Gastroesophageal sphincter (tissue), 3 donors: ENCODE measurements around the gene ZNF732.

Source experiments
- EP300 ChIP-seq: sonication (generic); formaldehyde crosslinking; IDR thresholded peaks from one replicate; pipeline ENCODE4 v1.6.1; 2017; ENCODE audit warnings: antibody characterized with exemption, mild to moderate bottlenecking
- POLR2A ChIP-seq, 2 donors: fragments of 450-650 bp; IDR thresholded peaks; one replicate each; pipeline ENCODE4 v1.6.1; 2017; ENCODE audit warnings: antibody characterized with exemption in 2 of 2, mild to moderate bottlenecking in 2 of 2, moderate library complexity in 1 of 2
- POLR2AphosphoS5 ChIP-seq: sonication (generic); formaldehyde crosslinking; IDR thresholded peaks from one replicate; pipeline ENCODE4 v1.6.1; 2017; ENCODE audit warnings: antibody characterized with exemption
- TF ChIP-seq, protein P1 (sequence below), 4 experiments: fragments of 200-600 bp in 2 of 4; fragments of 450-650 bp in 2 of 4; sonication (generic) in 1 of 4; IDR thresholded peaks; one replicate each; pipeline ENCODE4 v1.5.1; 2017 to 2019; ENCODE audit warnings: antibody characterized with exemption in 4 of 4, mild to moderate bottlenecking in 2 of 4, moderate library complexity in 2 of 4

DNA sequence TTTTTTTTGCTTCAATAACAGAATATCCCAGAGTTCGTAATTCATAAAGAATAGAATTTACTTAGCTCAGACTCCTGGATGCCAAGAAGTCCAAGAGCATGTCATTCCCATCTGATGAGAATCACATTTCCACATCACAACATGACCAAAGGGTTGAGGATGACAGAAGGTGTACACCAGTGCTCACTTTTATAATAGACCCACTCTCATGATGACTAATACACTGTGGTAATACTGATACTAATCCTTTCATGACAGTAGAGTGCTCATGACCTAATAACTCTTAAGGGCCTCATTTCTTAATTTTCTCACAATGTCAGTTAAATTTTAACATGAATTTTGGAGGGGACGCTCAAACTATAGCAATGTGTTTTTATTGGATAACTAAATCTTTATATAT lies 69.2 kb downstream of the ZNF732 start:
- TF ChIP-seq, protein P1, sequence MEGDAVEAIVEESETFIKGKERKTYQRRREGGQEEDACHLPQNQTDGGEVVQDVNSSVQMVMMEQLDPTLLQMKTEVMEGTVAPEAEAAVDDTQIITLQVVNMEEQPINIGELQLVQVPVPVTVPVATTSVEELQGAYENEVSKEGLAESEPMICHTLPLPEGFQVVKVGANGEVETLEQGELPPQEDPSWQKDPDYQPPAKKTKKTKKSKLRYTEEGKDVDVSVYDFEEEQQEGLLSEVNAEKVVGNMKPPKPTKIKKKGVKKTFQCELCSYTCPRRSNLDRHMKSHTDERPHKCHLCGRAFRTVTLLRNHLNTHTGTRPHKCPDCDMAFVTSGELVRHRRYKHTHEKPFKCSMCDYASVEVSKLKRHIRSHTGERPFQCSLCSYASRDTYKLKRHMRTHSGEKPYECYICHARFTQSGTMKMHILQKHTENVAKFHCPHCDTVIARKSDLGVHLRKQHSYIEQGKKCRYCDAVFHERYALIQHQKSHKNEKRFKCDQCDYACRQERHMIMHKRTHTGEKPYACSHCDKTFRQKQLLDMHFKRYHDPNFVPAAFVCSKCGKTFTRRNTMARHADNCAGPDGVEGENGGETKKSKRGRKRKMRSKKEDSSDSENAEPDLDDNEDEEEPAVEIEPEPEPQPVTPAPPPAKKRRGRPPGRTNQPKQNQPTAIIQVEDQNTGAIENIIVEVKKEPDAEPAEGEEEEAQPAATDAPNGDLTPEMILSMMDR (IDR thresholded peaks at IDR 0.05), result no peak
- TF ChIP-seq POLR2A (IDR thresholded peaks at IDR 0.05), result no peak
- no peak for TF ChIP-seq EP300
- no peak for TF ChIP-seq POLR2AphosphoS5
